ENCODE measurements around the gene ALCAM. TPM values are rescaled to one million over a fixed set of nuclear protein-coding genes. Genes with fewer than 3 reads are reported as not detected.

Gene ALCAM
- polyA plus RNA-seq, 1 donor, result 12.1 TPM

- DNase-seq, result no peak
Measured at GRCh38 chr3:105431200-105431599, 64.5 kb downstream of the ALCAM start.

DNA sequence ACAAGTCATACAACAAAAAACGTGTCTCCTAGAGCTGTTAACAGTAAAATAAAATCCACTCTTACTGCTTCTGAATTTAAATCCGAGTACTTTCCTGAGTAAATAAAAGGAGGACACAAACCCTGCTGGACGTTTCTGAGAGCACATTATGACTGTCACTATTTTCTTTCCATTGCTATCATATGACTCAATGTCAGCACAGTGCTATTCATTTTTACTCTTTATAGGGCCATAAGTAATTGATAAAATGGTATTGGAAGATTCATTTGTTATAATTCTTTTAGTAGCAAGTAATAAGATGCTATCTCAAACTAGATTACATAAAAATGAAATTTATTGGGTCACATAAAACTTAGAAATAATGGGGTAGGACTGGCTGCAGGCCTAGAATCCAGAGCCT is 68.6 kb downstream of the ALCAM start:
- DNase-seq, result no peak

- no peak for DNase-seq
Measured at GRCh38 chr3:105436687-105437086, 70.0 kb downstream of the ALCAM start.

- DNase-seq, result no peak
Measured at GRCh38 chr3:105440113-105440512, 73.4 kb downstream of the ALCAM start.

DNA sequence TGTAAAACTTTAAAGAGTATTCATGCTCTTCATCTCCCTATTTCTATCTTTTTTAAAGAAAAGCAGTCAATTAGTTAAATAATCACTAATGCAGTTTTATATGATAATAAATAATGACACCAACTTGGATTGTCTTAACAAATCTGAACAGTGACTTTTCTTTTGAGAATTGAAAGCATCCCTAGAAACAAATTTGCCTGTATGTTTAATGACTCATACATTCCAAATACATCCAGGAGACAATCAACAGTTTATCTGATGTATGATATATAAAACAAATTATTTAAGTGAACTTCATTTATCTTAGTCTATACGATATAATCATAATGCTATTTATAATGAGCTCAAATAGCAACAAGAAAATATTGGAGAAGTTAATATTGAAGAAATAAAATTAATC is 78.0 kb downstream of the ALCAM start:
- DNase-seq, result no peak

DNA sequence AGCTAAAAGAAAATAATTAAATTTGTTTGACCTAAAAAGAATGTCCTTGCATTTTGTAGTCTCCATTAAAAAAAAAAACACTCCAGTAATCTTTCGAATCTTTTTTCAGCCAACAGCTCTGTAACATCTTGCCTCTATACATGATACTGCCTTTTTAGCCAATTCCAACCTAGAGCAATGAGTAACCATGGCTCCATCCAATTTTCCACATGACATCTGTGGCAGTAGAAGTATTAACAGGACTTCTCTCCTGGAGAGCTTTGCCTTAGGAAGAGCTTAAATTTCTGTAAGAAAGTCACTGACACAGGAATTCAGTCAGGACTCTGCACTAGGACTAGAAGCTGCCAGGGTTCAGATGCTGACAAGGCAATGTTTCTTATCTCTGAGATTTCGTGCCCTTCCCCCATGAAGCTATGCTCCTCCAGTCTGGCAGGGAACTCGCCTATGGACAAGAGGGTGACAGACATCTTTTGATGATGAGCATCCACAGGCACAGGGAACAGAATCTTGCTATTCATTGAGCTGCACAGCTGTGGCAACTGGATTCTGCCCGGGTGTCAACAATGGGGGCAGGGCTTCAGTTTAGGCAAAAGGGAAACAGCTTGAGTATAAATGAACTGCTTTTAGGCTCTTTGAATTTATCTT is 81.8 kb downstream of the ALCAM start:
- peak; percentile 4 for DNase-seq

GRCh38 chr3:105449414-105449813 is 82.7 kb downstream of the ALCAM start:
- no peak for DNase-seq

- no peak for DNase-seq
Measured at GRCh38 chr3:105456017-105456416, 89.3 kb downstream of the ALCAM start.

GRCh38 chr3:105458518-105459215 is 92.0 kb downstream of the ALCAM start:
- no peak for DNase-seq

- no peak for DNase-seq
Measured at GRCh38 chr3:105459566-105460290, 93.0 kb downstream of the ALCAM start.

DNA sequence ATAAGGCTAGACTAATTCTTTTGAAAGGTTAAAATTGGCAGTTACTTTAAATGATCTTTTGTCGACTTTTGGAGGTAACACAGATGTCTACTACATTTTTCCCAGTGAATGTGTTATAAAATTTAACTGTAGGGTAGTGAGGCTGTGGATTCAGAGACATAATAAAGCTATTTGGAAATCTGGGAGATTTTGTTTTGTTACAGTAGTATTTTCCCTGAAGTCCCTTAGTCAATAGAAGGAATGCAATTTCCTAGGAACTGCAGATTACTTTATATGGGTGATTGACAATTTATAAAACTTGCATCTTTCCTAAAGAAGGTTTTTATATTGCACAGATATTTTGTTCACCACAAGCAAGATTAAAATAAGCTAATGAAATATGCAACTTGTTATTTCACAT is 96.9 kb downstream of the ALCAM start:
- DNase-seq, result no peak

GRCh38 chr3:105465251-105465853 is 98.6 kb downstream of the ALCAM start:
- no peak for DNase-seq

GRCh38 chr3:105466072-105466471 is 99.4 kb downstream of the ALCAM start:
- DNase-seq, result no peak

GRCh38 chr3:105466495-105467404 is 100.0 kb downstream of the ALCAM start:
- DNase-seq, result no peak

- no peak for DNase-seq
Measured at GRCh38 chr3:105470851-105471250, 104.1 kb downstream of the ALCAM start.

DNA sequence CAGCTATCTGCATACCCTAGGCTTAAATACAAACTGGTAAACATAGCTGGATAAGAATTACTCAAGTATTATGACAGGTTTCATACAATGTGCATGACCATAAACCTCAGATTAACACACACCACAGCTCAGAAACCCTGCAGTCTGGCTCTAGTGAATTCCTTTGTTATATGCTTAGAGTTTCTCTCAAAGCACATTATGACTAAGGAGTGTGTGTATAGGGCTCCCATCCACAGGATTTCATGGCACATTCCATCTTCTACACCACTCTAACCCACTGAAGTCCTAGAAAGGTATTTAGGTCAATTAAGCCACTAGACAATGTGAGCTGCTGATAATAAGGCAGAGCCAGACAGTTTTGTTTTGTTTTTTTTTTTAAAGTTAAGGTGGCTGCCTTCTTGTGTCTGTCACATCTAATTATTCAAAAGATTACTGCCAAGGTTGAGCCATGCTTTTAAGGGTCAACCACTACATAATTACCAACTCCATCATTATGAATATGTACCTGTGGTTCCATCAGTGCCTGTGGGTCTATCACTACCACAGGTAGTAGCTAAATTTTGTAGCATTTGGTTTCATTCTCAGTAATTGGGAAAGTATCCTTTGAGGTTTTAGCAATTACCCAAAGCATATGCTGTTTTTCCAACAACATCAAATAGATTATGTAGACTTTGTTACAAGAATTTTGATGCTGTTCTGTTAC is 107.0 kb downstream of the ALCAM start:
- no peak for DNase-seq

DNA sequence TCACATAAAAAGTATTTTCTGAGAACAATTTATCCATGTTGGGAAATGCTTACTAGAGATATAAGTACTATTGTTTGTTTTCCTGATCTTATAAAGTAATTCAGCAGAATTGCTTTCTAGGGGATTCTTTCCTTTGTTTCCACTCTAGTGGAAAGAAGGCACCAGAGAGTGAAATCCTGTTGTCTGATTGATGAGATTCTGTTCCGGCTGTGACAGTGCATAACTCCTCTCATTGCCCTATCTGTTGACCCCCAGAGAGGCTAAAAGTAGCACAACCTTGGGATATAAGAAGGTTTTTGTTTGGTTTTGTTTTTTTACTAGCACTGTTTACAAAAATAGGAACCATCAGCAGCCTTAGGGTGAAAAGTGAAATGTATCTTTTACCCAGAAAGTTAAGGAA is 114.1 kb downstream of the ALCAM start:
- DNase-seq, result no peak

GRCh38 chr3:105483476-105483875 is 116.8 kb downstream of the ALCAM start:
- no peak for DNase-seq

DNA sequence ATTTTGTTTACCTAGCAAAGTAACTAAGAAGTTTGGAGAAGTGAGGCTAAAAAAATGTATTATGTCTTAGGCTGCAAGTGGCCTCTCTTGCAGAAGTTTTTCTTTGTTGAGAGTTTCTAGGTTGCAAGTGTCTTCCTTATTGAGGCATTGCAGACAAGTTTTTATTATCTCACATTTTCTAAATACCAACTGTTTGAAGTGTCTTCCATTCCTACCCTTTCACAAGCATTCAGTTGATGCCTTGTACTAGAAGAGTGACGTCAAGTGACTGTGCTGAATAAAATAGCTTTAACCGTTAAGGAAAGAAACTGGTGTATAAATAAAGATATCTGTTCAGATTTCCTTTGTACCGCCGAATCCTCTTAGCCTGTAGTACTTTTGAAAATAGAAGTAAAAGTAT is 123.3 kb downstream of the ALCAM start:
- no peak for DNase-seq

DNA sequence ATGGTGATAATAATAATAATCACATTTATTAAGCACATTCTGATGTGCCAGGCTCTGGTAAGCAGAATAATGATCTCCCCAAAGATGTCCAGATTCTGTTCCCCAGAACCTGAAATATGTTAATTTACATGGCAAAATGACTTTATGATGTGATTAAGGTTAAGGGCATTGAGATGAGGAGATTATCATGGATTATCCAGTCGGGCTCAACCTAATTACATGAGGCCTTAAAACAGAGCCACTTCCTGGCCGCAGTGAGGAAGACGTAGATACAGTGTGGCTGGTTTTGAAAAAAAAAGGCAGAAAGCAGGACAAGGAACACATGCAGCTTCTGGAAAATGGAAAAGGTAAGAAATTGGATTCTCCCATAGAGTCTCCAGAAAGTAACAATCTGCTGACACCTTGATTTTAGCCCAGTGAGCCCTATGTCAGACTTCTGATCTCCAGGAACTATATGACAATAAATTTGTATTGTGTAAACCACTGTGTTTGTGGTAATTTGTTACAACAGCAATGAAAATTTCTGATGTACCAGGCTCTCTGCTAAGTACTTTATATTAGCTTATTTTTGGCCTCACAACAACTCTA is 126.7 kb downstream of the ALCAM start:
- DNase-seq, result no peak

DNA sequence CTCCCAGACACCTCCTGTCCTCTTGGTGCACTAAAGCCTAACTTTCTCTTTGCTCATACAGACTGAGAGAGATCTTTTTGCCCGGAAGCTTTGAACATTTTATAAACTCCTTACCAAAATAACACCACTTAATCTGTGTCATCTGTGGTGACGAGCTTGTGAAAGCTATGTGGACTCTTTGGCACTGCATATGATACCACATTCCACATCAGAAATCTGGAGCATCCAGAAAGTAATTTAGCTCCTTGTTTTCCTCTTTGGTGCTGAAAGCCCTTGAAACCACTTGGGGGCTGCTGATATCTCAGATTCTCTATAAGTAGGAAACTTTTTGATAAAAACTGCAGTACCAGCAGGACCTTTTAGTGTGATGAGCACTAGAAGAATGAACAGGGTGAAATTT is 128.3 kb downstream of the ALCAM start:
- DNase-seq, result no peak
